HCT116 (cell line): ENCODE measurements around the gene ZDHHC16. TPM values are rescaled to one million over a fixed set of nuclear protein-coding genes. Genes with fewer than 3 reads are reported as not detected.

Source experiments
- ATAC-seq: fragments of 200-7000 bp; cut with Tn5 transposase; 2 replicates; pipeline ENCODE4 v1.9.1; 2020; ENCODE audit warnings: mild to moderate bottlenecking, moderate library complexity
- BruUV-seq: library from RNA; stranded (reverse); fragments of 400-500 nt; replicated peaks from 2 replicates; lab custom pipeline; 2021; lab: Mats Ljungman, UMichigan
- CTCF ChIA-PET: fragments of 300-600 bp; sonication (Branson Sonifier 250); formaldehyde crosslinking; loops from one replicate; lab custom pipeline; 2021; ENCODE audit warnings: antibody characterized with exemption; lab: Charles Lee
- POLR2A ChIA-PET: fragments of 300-600, 350-600 bp; sonication (Branson Sonifier 250); formaldehyde crosslinking; loops from one replicate; lab custom pipeline; 2021; ENCODE audit warnings: antibody characterized with exemption; lab: Charles Lee
- RAD21 ChIA-PET, 2 experiments: fragments of 300-600 bp; sonication (Branson Sonifier 250); formaldehyde crosslinking; loops; one replicate each; lab custom pipeline; 2023; ENCODE audit warnings: low total read pairs in 2 of 2; ENCODE audit not compliant: uncharacterized antibody in 2 of 2, unreplicated experiment in 2 of 2, low non-redundant PET in 1 of 2; lab: Charles Lee
- DNase-seq: peaks from one replicate; pipeline ENCODE4 v3.0.0-alpha.2; 2010; ENCODE audit warnings: low read depth, low spot score
- H2AFZ ChIP-seq: fragments of 200-600 bp; shearing (Covaris generic), sonication (generic); 2 replicates; pipeline ENCODE4 v1.6.1; 2017; ENCODE audit warnings: low read depth, mixed run types, mixed read lengths, antibody characterized with exemption, low read length; ENCODE audit not compliant: poor library complexity, severe bottlenecking
- H3K27ac ChIP-seq: 2 replicates; pipeline ENCODE4 v1.5.1; 2012; ENCODE audit warnings: low read depth, low read length
- H3K27me3 ChIP-seq: fragments of 200-600 bp; sonication (generic); 2 replicates; pipeline ENCODE4 v1.6.1; 2016; ENCODE audit warnings: mixed run types, low read length, mixed read lengths; ENCODE audit not compliant: insufficient read depth
- H3K36me3 ChIP-seq, 2 experiments: fragments of 200-500 bp in 1 of 2; fragments of 200-600 bp in 1 of 2; sonication (Bioruptor generic) in 1 of 2; sonication (generic) in 1 of 2; 2 replicates each; pipeline versions ENCODE4 v1.5.1 to v1.6.1; 2014 to 2016; ENCODE audit warnings: low read length in 2 of 2, inconsistent platforms in 1 of 2, mixed read lengths in 1 of 2, mixed run types in 1 of 2; ENCODE audit not compliant: insufficient read depth in 2 of 2, control insufficient read depth in 1 of 2
- H3K4me1 ChIP-seq, 2 experiments: fragments of 200-600 bp in 1 of 2; sonication (generic) in 1 of 2; 2 replicates each; pipeline versions ENCODE4 v1.5.1 to v1.6.1; 2012 to 2017; ENCODE audit warnings: low read length in 2 of 2, inconsistent platforms in 1 of 2, mild to moderate bottlenecking in 1 of 2, mixed read lengths in 1 of 2, mixed run types in 1 of 2, moderate library complexity in 1 of 2; ENCODE audit not compliant: insufficient read depth in 2 of 2, control insufficient read depth in 1 of 2
- H3K4me2 ChIP-seq: fragments of 200-600 bp; sonication (generic); 2 replicates; pipeline ENCODE4 v1.6.1; 2017; ENCODE audit warnings: mixed run types, low read length, mixed read lengths
- H3K4me3 ChIP-seq, 2 experiments: fragments of 200-600 bp in 1 of 2; sonication (generic) in 1 of 2; replicated peaks in 1 of 2; 2 replicates each; pipeline ENCODE4 v1.5.1; 2011 to 2016; ENCODE audit warnings: low read length in 2 of 2, control low read depth in 1 of 2, low read depth in 1 of 2, mild to moderate bottlenecking in 1 of 2, mixed read lengths in 1 of 2, mixed run types in 1 of 2
- H3K79me2 ChIP-seq: fragments of 200-600 bp; sonication (generic); 2 replicates; pipeline ENCODE4 v1.6.1; 2017; ENCODE audit warnings: mild to moderate bottlenecking, mixed run types, low read length, moderate library complexity, mixed read lengths; ENCODE audit not compliant: insufficient read depth
- H3K9ac ChIP-seq: fragments of 200-600 bp; sonication (generic); 2 replicates; pipeline ENCODE4 v1.6.1; 2016; ENCODE audit warnings: low read length, mixed read lengths
- H3K9me2 ChIP-seq: fragments of 200-600 bp; sonication (generic), shearing (Covaris generic); 2 replicates; pipeline ENCODE4 v1.6.1; 2017; ENCODE audit warnings: mixed run types, mild to moderate bottlenecking, moderate library complexity; ENCODE audit not compliant: insufficient read depth
- H3K9me3 ChIP-seq, 2 experiments: fragments of 200-500 bp in 1 of 2; fragments of 200-600 bp in 1 of 2; sonication (Bioruptor generic) in 1 of 2; sonication (generic) in 1 of 2; 2 replicates each; pipeline ENCODE4 v1.6.1; 2014 to 2017; ENCODE audit warnings: low read length in 2 of 2, mixed read lengths in 2 of 2, inconsistent platforms in 1 of 2, low read depth in 1 of 2, mild to moderate bottlenecking in 1 of 2, mixed run types in 1 of 2, moderate library complexity in 1 of 2; ENCODE audit not compliant: control insufficient read depth in 1 of 2, insufficient read depth in 1 of 2
- H4K20me1 ChIP-seq: fragments of 200-600 bp; sonication (generic), shearing (Covaris generic); 2 replicates; pipeline ENCODE4 v1.6.1; 2017; ENCODE audit warnings: mixed run types, mild to moderate bottlenecking, moderate library complexity; ENCODE audit not compliant: insufficient read depth
- ELF1 ChIP-seq: IDR thresholded peaks from 2 replicates; pipeline ENCODE4 v1.6.1; 2012; ENCODE audit warnings: low read depth, borderline replicate concordance
- TCF7L2 ChIP-seq: IDR thresholded peaks from 2 replicates; pipeline ENCODE4 v1.7.0; 2011; ENCODE audit warnings: borderline replicate concordance, inconsistent platforms; ENCODE audit not compliant: insufficient read depth, insufficient read length; ENCODE audit errors: extremely low read depth
- intact Hi-C: fragments of 100-400 bp; cut with micrococcal nuclease; formaldehyde crosslinking; loops from 2 replicates; pipeline ENCODE4 v1.10.0; 2022
- total RNA-seq: library from RNA; stranded (reverse); gene quantifications from one replicate; pipeline ENCODE4 v1.2.1, GENCODE V29; 2021; ENCODE audit not compliant: unreplicated experiment
- TF ChIP-seq, protein P1 (sequence below): IDR thresholded peaks from 2 replicates; pipeline ENCODE4 v1.6.1; 2012

The ZDHHC16 gene
- total RNA-seq, 1 experiment from 2014 or later, result 34.0 TPM

GRCh38 chr10:97483506-97483905 lies 37.5 kb downstream of the ZDHHC16 start:
- Histone ChIP-seq H3K4me3 (no peak overlapping the region), H3K9me3 (no peaks in the 10 kb centered on the region), H3K36me3 (peaks cover 18 to 19% of the 10 kb centered on the region in 2 experiments), H3K4me1 (no peaks in the 10 kb centered on the region; a peak in 1 of 4 replicates), H3K79me2 (peaks cover 70% of the 10 kb centered on the region), H4K20me1 (peaks cover under 1% of the 10 kb centered on the region), H3K9me2 (no peaks in the 10 kb centered on the region), H2AFZ (no peak overlapping the region), H3K27ac (no peak overlapping the region), H3K9ac (no peak overlapping the region), H3K4me2 (no peak overlapping the region), H3K27me3 (no peaks in the 10 kb centered on the region)
- RAD21 ChIA-PET, result no interaction called here
- DNase-seq (no peak), ATAC-seq (no peak)
- POLR2A ChIA-PET, result no interaction called here
- CTCF ChIA-PET, result no interaction called here
- intact Hi-C loops, result no loop called here
- no peak for TF ChIP-seq ELF1
- no TSS peak for BruUV-seq

DNA sequence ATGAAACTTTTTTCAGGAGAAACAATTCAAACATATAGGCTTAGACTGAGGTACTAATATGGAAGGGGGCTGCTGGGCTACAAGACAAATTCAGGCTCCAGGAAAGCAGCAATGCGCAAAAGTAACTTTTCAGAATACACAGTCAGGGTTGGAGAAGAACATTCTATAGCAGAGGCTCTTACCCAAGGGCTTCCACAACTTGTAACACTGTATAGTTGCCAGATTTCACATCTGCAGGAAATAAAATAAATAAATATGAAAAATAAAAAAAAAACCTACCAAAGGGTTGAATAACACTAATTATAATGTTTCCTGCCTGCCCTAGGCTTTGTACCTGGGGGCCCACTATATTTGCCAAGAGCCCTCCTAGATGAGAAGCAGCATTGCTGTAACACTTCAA lies 37.9 kb downstream of the ZDHHC16 start:
- no TSS peak for BruUV-seq

More for the DNA sequence above, 37.9 kb downstream of the ZDHHC16 start:
- ATAC-seq, result no peak
- intact Hi-C loops, result no loop called here
- Histone ChIP-seq H3K27me3 (no peaks in the 10 kb centered on the region), H3K4me1 (no peaks in the 10 kb centered on the region; a peak in 1 of 4 replicates), H3K36me3 (peaks cover 15 to 17% of the 10 kb centered on the region in 2 experiments), H3K79me2 (peaks cover 75% of the 10 kb centered on the region)
- DNase-seq, result no peak
- TF ChIP-seq TCF7L2, result no peak
- TF ChIP-seq, protein P1, sequence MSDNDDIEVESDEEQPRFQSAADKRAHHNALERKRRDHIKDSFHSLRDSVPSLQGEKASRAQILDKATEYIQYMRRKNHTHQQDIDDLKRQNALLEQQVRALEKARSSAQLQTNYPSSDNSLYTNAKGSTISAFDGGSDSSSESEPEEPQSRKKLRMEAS, result no peak
- TF ChIP-seq, all 23 proteins: peak for 0
- no peak overlapping the region for H3K4me3 ChIP-seq
- H3K9me3 ChIP-seq, result no peaks in the 10 kb centered on the region
- ChIA-PET CTCF (no interaction called here), POLR2A (no interaction called here), RAD21 (no interaction called here)
- no peak overlapping the region for H3K9ac ChIP-seq
- H3K27ac ChIP-seq, result no peak overlapping the region
- no peaks in the 10 kb centered on the region for H3K9me2 ChIP-seq
- peaks cover 2% of the 10 kb centered on the region; the same call in 1 of the 2 replicates for H4K20me1 ChIP-seq
- H2AFZ ChIP-seq, result no peak overlapping the region
- H3K4me2 ChIP-seq, result no peak overlapping the region
